Stimulated activated CD4-positive, alpha-beta T cell treated with anti-CD3 and anti-CD28 coated beads, TNF-alpha, amount 100 ng/mL, for 48 hours (primary cell): ENCODE data around the gene MIPEP.
"Not testable (repeated sequence)": the region's sequence is repeated elsewhere in the genome, so short reads cannot be mapped to it uniquely, and the experiment has no call there.

Source experiments
- DNase-seq, 3 donors: peaks; one replicate each; pipeline ENCODE4 v3.0.0-alpha.2; 2020; ENCODE audit warnings: low read depth in 3 of 3

Gene MIPEP

GRCh38 chr13:23888658-23889614 lies at the start of gene MIPEP:
Gene MIPEP, minus strand, starts transcription at chr13:23889400. Its CDS starts 80 bp downstream, at chr13:23889320.
- peak; percentile 83 to 86 (median 84) for DNase-seq

- DNase-seq = no peak
These were observed 45.3 kb upstream of the MIPEP start for GRCh38 chr13:23934520-23934919.

GRCh38 chr13:23928985-23929384 lies 39.8 kb upstream of the MIPEP start:
- DNase-seq = no peak

- no peak for DNase-seq
These were observed 33.8 kb upstream of the MIPEP start for GRCh38 chr13:23923031-23923430.

- DNase-seq = no peak
These were observed 33.1 kb upstream of the MIPEP start for GRCh38 chr13:23922005-23922932.

- no peak for DNase-seq
These were observed 32.3 kb upstream of the MIPEP start for GRCh38 chr13:23921451-23921888.

GRCh38 chr13:23919006-23919405 lies 29.8 kb upstream of the MIPEP start:
- no peak for DNase-seq

GRCh38 chr13:23918208-23918607 lies 29.0 kb upstream of the MIPEP start:
- no peak for DNase-seq

GRCh38 chr13:23915308-23915707 lies 26.1 kb upstream of the MIPEP start:
- no peak for DNase-seq

GRCh38 chr13:23912469-23912868 lies 23.3 kb upstream of the MIPEP start:
- no peak for DNase-seq

- DNase-seq = no peak
These were observed 20.4 kb upstream of the MIPEP start for GRCh38 chr13:23909606-23910005.

GRCh38 chr13:23905766-23906165 lies 16.6 kb upstream of the MIPEP start:
- no peak for DNase-seq

GRCh38 chr13:23903906-23904280 lies 14.7 kb upstream of the MIPEP start:
- DNase-seq = no peak

- no peak for DNase-seq
These were observed 14.0 kb upstream of the MIPEP start for GRCh38 chr13:23902975-23903905.

GRCh38 chr13:23901365-23901764 lies 12.2 kb upstream of the MIPEP start:
- DNase-seq = no peak

GRCh38 chr13:23899555-23899954 lies 10.4 kb upstream of the MIPEP start:
- peak in 1 of 3 donors; percentile 19 for DNase-seq

- DNase-seq = no peak
These were observed 8.9 kb upstream of the MIPEP start for GRCh38 chr13:23898101-23898500.

GRCh38 chr13:23897452-23897919 lies 8.3 kb upstream of the MIPEP start, which contains the start of gene C1QTNF9B:
Gene C1QTNF9B, minus strand, starts transcription at chr13:23897502.
- DNase-seq = not testable (repeated sequence)

- not testable (repeated sequence) for DNase-seq
These were observed 5.5 kb upstream of the MIPEP start for GRCh38 chr13:23894746-23895145.

- DNase-seq = not testable (repeated sequence)
These were observed 4.6 kb upstream of the MIPEP start for GRCh38 chr13:23893791-23894190.
